Dedifferentiated amniotic fluid mesenchymal stem cell (primary cell): Measurements from ENCODE around the gene APOL6.
A peak's percentile ranks its signal among the peaks of the same experiment; 100 is the strongest.
"Not testable (repeated sequence)": the region's sequence is repeated elsewhere in the genome, so short reads cannot be mapped to it uniquely, and the experiment has no call there.

Source experiments
- DNase-seq: peaks from one replicate; pipeline ENCODE4 v3.0.0-alpha.2; 2016; ENCODE audit errors: extremely low spot score

The APOL6 gene

DNA sequence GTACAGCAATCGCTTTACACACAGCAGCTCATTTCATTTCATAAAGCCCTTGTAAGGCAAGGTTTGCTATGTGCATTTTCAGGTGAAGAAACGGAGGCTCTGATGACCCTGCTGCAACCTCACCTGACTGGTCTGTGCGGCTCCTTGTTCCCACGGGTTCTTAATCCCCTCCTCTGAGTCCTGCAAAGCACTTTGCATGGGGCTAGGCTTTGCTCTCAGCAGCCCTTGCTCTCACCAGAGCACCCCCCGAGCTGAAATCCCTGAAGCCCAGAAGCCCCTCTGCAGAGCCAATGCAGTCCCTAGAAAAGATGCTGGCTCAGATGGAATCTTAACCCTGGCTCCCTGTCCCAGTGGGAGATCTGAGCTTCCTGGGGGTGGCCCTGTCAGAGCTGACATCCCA lies 11.0 kb upstream of the APOL6 start:
- DNase-seq: no peak

DNA sequence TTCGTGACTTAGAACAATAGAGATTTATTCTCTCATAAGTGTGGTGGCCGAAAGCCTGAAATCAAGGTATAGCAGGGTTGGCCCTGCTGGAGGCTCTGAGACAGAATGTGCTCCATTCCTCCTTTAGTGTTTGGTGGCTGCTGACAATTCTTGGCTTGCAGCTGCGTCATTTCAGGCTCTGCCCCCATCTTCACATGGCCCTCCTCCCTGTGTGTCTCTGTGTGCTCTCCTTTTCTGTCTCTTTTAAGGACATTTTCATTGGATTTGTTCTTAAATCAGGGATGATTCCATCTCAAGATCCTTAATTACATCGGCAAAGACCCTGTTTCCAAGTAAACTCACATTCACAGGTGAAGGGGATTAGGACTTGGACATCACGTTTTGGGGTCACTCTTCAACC lies 10.2 kb upstream of the APOL6 start:
- DNase-seq: no peak

DNA sequence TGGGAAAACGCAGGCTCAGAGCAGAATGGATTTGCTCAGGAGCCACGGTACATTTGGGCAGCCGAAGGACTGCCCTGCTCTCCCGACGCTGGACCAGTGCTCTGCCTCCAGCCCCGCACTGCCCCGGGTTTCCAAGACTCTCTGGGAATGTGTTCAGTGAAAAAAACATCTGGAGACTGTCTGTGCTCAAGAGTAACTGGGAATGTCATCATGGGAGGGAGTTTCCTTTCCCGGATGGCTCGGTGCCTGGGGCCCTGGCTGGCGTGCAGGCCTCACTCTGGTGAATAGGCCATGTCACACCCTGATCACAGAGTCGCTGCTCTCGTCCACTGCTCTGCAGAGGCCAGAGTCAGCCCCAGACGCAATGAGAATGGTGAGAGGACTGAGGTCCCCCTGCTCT lies 9.8 kb upstream of the APOL6 start:
- peak; percentile 91 for DNase-seq

DNA sequence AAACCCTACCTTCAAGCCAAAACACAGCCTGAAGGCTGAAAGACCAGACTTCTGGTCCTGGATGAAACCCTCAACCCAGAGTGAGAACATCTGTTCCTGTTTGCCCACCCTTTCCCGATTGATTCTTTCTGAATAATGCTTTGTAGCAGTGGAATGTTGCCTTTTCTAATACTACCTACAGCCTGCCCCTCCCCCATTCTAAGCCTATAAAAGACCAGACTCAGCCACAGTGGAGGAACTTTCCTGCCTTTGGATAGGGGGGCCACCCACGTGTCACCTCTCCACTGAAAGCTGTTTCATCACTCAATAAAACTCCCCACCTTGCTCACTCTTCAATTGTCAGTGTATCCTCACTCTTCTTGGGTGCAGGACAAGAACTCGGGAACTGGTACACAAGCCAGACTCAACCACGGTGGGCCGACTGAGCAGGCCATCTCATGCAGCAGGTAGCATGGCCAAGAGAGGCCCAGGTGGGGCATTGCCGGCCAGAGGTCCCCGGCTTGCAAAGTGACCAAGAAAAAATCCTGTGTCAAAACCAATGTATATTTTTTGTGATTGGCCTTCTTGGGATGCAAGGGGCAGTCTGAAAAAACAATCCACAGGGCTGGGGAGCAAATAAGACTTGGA lies 6.6 kb upstream of the APOL6 start:
- no peak for DNase-seq

- no peak for DNase-seq
Observed at GRCh38 chr22:35642305-35642741, 5.9 kb upstream of the APOL6 start.

DNA sequence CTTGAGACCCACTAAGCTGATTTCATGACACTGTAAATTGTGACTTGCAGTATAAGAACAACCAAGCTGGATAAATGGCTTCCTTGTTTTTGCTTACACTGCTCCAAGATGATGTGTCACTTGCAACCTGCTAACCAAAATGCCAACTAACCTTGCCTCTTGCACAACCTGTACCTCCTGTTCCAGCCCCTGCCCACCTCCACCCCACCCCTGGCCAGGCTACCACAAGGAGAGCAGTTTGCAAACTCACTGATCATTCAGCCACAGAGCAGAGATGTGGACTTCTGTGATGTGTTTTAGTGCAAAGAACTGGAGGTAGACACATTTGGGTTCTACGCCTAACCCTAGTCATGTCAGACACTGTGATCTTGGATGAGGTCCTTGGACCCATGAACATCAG lies 4.3 kb upstream of the APOL6 start:
- no peak for DNase-seq

DNA sequence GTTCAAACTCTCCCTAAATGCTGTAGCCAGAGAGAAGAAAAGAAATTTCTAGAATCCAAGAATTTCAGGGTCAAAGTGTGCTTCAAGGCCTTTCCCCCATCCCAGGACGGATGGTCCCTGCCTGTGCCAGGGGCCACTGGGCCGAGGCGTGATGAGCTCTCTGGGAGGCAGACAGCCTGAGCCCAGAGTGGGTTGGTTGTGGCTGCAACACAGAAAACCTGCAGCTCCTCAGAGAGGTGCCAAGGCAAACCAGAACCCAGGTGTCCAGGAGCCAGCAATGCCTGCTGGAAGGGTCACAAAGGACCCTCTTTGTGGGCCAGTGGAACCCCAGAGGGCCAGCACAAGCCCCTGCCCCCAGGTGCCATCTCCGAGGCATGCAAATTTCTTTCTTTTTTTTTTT lies 2.6 kb upstream of the APOL6 start:
- no peak for DNase-seq

DNA sequence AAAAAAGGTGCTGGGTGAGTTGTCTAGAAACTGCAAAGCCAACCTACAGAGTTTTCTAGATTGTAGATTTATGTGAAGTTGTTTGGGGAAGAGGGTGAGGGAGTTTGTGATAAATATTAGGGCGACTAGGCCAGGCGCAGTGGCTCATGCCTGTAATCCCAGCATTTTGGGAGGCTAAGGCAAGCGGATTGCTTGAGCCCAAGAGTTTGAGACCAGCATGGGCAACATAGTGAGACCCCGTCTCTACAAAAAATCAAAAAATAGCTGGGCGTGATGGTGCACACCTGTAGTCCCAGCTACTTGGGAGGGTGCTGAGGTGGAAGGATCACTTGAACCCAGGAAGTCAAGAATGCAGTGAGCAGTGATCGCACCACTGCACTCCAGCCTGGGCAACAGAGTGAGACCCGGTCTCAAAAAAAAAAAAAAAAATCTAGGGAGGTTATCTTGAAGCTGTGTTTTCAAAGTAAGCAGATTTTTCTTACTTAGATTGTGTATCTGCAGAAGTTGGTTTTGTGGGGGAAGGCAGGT lies 844 bp downstream of the APOL6 start:
- DNase-seq: no peak

- no peak for DNase-seq
Observed at GRCh38 chr22:35649636-35650250, 1.5 kb downstream of the APOL6 start.

- DNase-seq: no peak
Observed at GRCh38 chr22:35651085-35651484, 2.8 kb downstream of the APOL6 start.

- no peak for DNase-seq
Observed at GRCh38 chr22:35653824-35654223, 5.6 kb downstream of the APOL6 start.

DNA sequence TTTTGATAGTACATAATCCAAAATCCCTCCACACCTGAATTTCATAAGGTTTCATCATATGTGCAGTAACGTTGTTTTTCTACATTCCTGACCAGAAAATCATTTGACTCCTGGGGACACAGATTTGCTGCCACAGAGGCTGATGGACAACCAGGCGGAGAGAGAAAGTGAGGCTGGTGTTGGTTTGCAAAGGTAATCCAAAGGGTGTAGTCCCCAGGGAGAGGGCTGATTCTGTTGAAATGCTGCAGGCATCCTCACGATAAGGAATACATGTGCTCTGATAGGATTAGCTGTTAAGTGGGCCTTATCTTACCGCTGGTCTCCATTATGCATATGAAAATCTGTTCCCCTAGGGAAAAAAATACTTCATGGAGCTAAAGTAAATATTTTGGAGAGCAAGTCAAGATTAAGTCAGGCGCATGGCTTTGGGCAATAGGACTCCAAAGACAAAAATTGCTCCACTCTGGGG lies 8.1 kb downstream of the APOL6 start:
- no peak for DNase-seq

GRCh38 chr22:35657571-35658312 lies 9.5 kb downstream of the APOL6 start:
- no peak for DNase-seq

DNA sequence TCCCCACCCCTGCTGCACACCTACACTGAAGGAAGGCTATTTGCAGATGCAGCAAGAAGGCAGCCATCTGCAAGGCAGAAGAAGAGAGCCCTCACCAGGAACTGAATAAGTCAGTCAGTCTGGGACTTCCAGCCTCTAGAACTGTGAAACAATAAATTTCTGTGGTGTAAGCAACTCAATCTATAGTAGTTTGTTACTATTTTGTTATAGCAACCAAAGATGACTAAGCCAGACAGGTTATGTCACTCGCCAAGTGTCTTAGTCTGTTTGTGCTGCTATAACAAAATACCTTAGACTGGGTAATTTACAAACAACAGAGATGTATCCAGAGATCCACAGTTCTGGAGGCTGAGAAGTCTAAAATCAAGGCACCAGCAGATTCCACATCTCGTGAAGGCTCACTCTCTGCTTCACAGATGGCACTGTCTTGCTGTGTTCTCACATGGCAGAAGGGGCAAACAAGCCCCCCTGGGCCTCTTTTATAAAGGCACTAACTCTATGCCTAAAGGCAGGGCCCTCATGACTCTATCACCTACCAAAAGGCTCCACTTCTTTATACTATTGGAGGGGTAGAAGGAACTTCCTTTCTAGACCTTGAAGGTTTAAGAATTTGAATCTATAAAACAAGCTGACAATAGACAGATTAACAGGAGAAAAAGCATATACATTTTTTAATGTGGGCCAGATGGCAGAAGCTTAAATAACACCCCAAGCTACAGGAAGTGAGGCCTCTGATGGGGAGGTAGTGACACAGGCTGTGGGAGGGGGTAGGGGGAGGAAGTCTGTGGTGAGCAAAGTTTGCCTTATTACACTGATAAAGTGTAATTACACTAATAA lies 12.3 kb downstream of the APOL6 start:
- no peak for DNase-seq

DNA sequence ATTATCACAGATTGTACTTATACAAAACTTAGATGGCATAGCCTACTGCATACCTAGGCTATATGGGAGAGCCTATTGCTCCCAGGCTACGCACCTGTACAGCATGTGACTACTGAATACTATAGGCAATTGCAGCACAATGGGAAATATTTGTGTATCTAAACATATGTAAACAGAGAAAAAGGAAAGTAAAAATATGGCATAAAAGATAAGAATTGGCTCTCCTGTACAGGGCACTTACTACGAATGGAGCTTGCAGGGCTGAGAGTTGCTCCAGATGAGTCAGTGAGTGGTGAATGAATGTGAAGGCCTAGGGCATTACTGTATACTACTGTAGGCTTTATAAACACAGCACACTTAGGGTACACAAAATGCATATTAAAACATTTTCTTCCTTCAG lies 13.2 kb downstream of the APOL6 start:
- peak; percentile 28 for DNase-seq

DNA sequence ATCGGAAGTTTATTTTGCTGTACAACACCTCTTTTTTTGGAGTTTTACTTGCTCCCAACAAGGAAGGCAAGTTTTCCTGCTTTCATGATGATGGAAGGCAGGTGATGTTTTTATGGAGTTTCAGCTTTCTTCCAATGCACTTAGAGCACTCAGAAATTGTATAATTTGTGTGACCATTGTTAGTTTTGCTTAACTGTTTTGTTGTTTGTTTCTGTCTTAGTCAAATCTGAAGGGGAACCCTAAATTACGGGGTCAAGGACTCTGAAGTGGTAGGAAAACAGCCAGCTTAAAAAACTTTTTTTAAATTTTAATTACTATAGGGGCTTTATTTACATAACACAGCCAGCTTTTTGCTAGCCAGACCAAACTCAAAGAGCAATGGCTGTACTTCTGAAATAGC lies 14.7 kb downstream of the APOL6 start:
- no peak for DNase-seq

DNA sequence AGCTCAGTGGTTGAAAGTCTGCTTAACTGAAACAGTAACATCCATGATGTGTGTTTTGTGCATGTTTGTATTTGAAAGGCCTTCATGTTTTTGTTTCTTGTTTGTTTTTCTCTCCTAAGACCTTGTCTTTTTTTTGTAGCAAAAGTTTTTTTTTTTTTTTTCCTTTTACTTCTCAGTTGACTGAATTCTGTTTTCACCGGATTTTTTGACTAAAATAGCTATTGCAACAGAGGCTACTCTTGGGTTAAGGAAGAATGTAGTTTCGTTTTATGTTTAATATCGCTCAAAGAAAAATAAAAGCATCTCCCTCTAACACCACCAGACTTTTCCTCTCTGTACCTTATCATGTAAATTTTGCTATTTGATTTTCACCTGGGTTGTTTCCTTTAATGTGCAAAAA lies 15.1 kb downstream of the APOL6 start:
- no peak for DNase-seq

DNA sequence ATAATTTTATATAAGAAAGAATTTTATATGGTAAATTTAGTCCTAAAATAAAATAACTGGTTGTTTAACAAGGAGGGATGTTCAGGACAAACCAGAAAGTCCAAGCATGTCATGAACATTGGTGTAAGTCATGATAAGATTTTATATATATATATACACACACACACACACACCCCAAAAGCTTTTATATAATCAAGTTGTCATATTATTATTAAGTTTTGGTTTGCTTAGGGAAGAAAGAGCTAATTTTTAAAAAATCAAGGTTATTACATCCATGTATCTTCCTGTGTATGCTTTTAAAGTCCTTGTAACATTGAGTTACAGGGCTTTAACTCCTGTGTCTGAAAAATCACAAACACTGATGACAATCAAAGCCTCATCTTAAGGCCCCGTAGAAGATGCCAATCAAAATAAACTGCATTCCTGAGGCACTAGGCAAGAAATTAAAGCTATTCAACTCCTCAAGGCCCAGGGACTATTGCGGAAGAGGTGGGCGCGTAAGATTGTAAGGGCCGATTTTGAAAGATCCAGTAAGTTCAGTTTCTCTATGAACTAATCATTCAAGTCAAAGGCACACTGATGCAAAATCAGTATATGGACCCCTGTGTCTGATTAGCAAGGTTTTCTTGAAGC lies 16.8 kb downstream of the APOL6 start:
- no peak for DNase-seq

DNA sequence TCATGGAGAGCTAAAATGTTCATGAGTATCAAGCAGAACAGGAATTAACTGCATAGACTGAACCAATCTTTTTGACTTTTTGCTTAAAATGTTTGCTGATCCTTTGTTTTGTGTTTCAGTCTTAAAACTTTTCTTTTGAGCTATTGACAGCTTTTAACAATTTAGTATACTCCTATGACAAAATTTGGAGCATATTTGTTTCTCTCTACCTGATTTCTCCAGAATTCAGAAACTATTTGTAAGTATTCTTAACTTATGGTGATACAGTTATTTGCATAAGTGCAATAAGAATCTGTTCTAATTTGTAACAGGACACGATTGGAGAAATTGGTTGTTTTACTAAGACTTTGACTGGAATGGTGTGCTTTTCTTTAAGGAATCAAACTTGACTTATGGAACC lies 18.5 kb downstream of the APOL6 start:
- DNase-seq: not testable (repeated sequence)

DNA sequence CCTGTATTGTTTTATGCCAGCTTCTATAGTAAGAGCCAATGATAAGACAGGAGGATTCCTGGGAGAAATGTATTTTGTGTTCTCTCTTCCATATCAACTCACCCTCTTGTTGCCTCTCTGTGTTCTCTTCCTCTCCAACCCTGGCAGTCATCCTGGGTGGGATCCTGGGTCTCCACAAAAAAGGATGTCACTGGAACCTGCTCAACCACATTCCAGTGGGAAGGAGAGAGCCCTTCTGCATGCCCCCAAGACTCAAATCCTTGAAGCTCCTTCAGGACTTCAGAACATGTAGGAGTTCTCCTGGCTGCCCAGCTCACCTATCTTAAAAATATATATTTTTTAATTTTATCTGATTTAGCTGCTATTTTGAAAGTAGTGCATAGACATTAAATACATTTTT lies 26.1 kb downstream of the APOL6 start:
- DNase-seq: no peak

DNA sequence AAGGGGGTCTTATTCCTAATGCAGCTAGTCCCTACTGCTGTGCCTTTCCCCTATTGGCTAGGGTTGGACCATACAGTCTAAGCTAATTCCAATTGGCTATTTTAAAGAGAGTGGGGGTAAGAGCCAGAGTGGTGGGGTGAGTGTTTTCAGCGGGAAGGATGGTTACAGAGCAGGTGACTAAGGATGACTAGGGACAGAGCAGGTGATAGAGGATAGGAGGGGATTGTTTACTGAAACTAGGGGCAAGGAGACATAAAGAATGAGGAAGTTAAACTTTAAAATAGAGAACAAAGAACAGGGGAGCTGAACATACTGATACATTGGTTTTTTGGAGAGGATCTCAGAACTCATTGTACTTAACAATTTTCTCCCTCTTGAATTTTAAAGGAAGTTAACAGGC lies 27.8 kb downstream of the APOL6 start:
- DNase-seq: not testable (repeated sequence)
